Neuronal stem cell (in vitro differentiated cells): ENCODE data around the gene TSC22D3.

ENCODE experiments used
- DNase-seq: peaks from one replicate; pipeline ENCODE4 v3.0.0-alpha.2; 2013; ENCODE audit warnings: low spot score
- H2AFZ ChIP-seq: one replicate; pipeline ENCODE4 v1.6.1; 2013; ENCODE audit warnings: mild to moderate bottlenecking, low read length, inconsistent platforms
- H2AK5ac ChIP-seq: 2 replicates; pipeline ENCODE4 v1.6.1; 2013; ENCODE audit warnings: low read depth, mild to moderate bottlenecking, inconsistent platforms, low read length, moderate library complexity, mixed read lengths
- H2BK120ac ChIP-seq: 2 replicates; pipeline ENCODE4 v1.6.1; 2013; ENCODE audit warnings: low read depth, mild to moderate bottlenecking, inconsistent platforms, low read length, moderate library complexity, mixed read lengths
- H2BK12ac ChIP-seq: one replicate; pipeline ENCODE4 v1.6.1; 2013; ENCODE audit warnings: low read length, inconsistent platforms
- H2BK15ac ChIP-seq: 2 replicates; pipeline ENCODE4 v1.6.1; 2013; ENCODE audit warnings: mild to moderate bottlenecking, low read length, inconsistent platforms, mixed read lengths
- H2BK5ac ChIP-seq: one replicate; pipeline ENCODE4 v1.6.1; 2013; ENCODE audit warnings: inconsistent platforms, mild to moderate bottlenecking, low read length, moderate library complexity
- H3K14ac ChIP-seq: one replicate; pipeline ENCODE4 v1.6.1; 2013; ENCODE audit warnings: low read length, inconsistent platforms
- H3K18ac ChIP-seq: 2 replicates; pipeline ENCODE4 v1.6.1; 2013; ENCODE audit warnings: low read length, inconsistent platforms
- H3K23ac ChIP-seq: 2 replicates; pipeline ENCODE4 v1.6.1; 2013; ENCODE audit warnings: low read depth, mild to moderate bottlenecking, mixed read lengths, low read length, inconsistent platforms; ENCODE audit not compliant: poor library complexity
- H3K27ac ChIP-seq: replicated peaks from 3 replicates; pipeline ENCODE4 v1.5.1; 2013; ENCODE audit warnings: low read length, inconsistent platforms
- H3K27me3 ChIP-seq, 3 experiments: 2 replicates each; pipeline ENCODE4 v1.6.1; 2013; ENCODE audit warnings: low read length in 3 of 3, mild to moderate bottlenecking in 2 of 3, inconsistent platforms in 1 of 3, low read depth in 1 of 3, mixed read lengths in 1 of 3, moderate library complexity in 1 of 3; ENCODE audit not compliant: control insufficient read depth in 3 of 3, insufficient read depth in 3 of 3
- H3K36me3 ChIP-seq, 2 donors: replicated peaks in 1 of 2; 2 replicates each; pipeline ENCODE4 v1.6.1; 2013; ENCODE audit warnings: low read length in 2 of 2; ENCODE audit not compliant: control insufficient read depth in 2 of 2, insufficient read depth in 2 of 2
- H3K4ac ChIP-seq: 2 replicates; pipeline ENCODE4 v1.6.1; 2013; ENCODE audit warnings: inconsistent platforms, mild to moderate bottlenecking, low read length, moderate library complexity
- H3K4me1 ChIP-seq, 2 donors: 1 replicate in 1 of 2; 2 replicates in 1 of 2; pipeline ENCODE4 v1.6.1; 2013; ENCODE audit warnings: low read length in 2 of 2, low read depth in 1 of 2; ENCODE audit not compliant: control insufficient read depth in 2 of 2, insufficient read depth in 1 of 2
- H3K4me2 ChIP-seq: one replicate; pipeline ENCODE4 v1.6.1; 2013; ENCODE audit warnings: mild to moderate bottlenecking, low read length, inconsistent platforms; ENCODE audit not compliant: insufficient read depth, poor library complexity, severe bottlenecking
- H3K4me3 ChIP-seq, 2 donors: 2 replicates each; pipeline ENCODE4 v1.5.1; 2013; ENCODE audit warnings: low read length in 2 of 2, mild to moderate bottlenecking in 2 of 2, inconsistent platforms in 1 of 2, moderate library complexity in 1 of 2
- H3K79me1 ChIP-seq: one replicate; pipeline ENCODE4 v1.6.1; 2013; ENCODE audit warnings: low read depth, mild to moderate bottlenecking, inconsistent platforms, low read length, moderate library complexity
- H3K9ac ChIP-seq: one replicate; pipeline ENCODE4 v1.6.1; 2013; ENCODE audit warnings: mild to moderate bottlenecking, low read depth, low read length, inconsistent platforms; ENCODE audit not compliant: poor library complexity
- H3K9me3 ChIP-seq, 2 donors: replicated peaks in 1 of 2; 2 replicates each; pipeline versions ENCODE3 to v1.6.1; 2013; ENCODE audit warnings: low read length in 2 of 2, mild to moderate bottlenecking in 2 of 2, inconsistent platforms in 1 of 2, low read depth in 1 of 2, mixed read lengths in 1 of 2, moderate library complexity in 1 of 2; ENCODE audit not compliant: control insufficient read depth in 2 of 2, insufficient read depth in 1 of 2
- H4K8ac ChIP-seq: one replicate; pipeline ENCODE4 v1.6.1; 2013; ENCODE audit warnings: low read depth, mild to moderate bottlenecking, inconsistent platforms, low read length, moderate library complexity
- H4K91ac ChIP-seq: one replicate; pipeline ENCODE4 v1.6.1; 2013; ENCODE audit warnings: low read length, low read depth, mild to moderate bottlenecking, inconsistent platforms; ENCODE audit not compliant: poor library complexity
- WGBS, 2 donors: extraction: QIAGEN DNeasy Blood & Tissue Kit; methylation state at CpG; one replicate each; pipeline ENCODE4 v1.1.7; 2013; ENCODE audit warnings: missing lambda C conversion rate in 2 of 2, mixed read lengths in 1 of 2; ENCODE audit not compliant: insufficient read length in 2 of 2, insufficient replicate concordance in 1 of 2; ENCODE audit errors: extremely low coverage in 2 of 2; 5-methylcytosine and 5-hydroxymethylcytosine counted together

The TSC22D3 gene

GRCh38 chrX:107721966-107722707 lies 53.5 kb downstream of the TSC22D3 start:
- Histone ChIP-seq H2BK120ac (no peak overlapping the region), H2BK5ac (no peak overlapping the region), H3K4me3 (no peak overlapping the region), H3K9me3 (no peaks in the 10 kb centered on the region), H3K4me1 (peaks cover 4% of the 10 kb centered on the region in 2 donors), H2BK15ac (no peak overlapping the region), H3K9ac (no peak overlapping the region), H4K8ac (no peak overlapping the region), H2AK5ac (no peak overlapping the region), H3K36me3 (no peaks in the 10 kb centered on the region), H2AFZ (no peak overlapping the region), H3K27me3 (peaks cover 0 to 29% (median 0%) of the 10 kb centered on the region in 3 experiments), H2BK12ac (no peak overlapping the region), H3K18ac (no peak overlapping the region), H3K23ac (no peak overlapping the region), H4K91ac (no peak overlapping the region), H3K14ac (no peak overlapping the region), H3K4me2 (no peak overlapping the region), H3K27ac (no peak overlapping the region), H3K4ac (no peak overlapping the region), H3K79me1 (no peaks in the 10 kb centered on the region)
- DNase-seq = no peak
- WGBS, 2 donors = no CpG with 5 or more reads among the region's 5 CpGs

GRCh38 chrX:107721318-107721717 lies 54.3 kb downstream of the TSC22D3 start:
- Histone ChIP-seq H2BK15ac (no peak overlapping the region), H2AFZ (no peak overlapping the region), H4K91ac (no peak overlapping the region), H3K9me3 (no peaks in the 10 kb centered on the region), H2AK5ac (no peak overlapping the region), H3K4me2 (no peak overlapping the region), H3K79me1 (no peaks in the 10 kb centered on the region), H3K18ac (no peak overlapping the region), H3K27me3 (peaks cover 0 to 29% (median 0%) of the 10 kb centered on the region in 3 experiments), H2BK120ac (no peak overlapping the region), H3K4me1 (peaks cover 4% of the 10 kb centered on the region in 2 donors), H4K8ac (no peak overlapping the region), H2BK12ac (no peak overlapping the region), H3K14ac (no peak overlapping the region), H3K9ac (no peak overlapping the region), H3K4ac (no peak overlapping the region), H2BK5ac (no peak overlapping the region), H3K27ac (no peak overlapping the region), H3K36me3 (no peaks in the 10 kb centered on the region), H3K4me3 (no peak overlapping the region), H3K23ac (no peak overlapping the region)
- no CpG with 5 or more reads among the region's 9 CpGs for WGBS, 2 donors
- DNase-seq = no peak

- Histone ChIP-seq H3K36me3 (peaks cover 0 to 4% of the 10 kb centered on the region in 2 donors), H2AFZ (no peak overlapping the region), H3K4me2 (no peak overlapping the region), H2AK5ac (no peak overlapping the region), H3K18ac (no peak overlapping the region), H2BK5ac (no peak overlapping the region), H3K4me3 (no peak overlapping the region), H3K23ac (no peak overlapping the region), H3K27me3 (peaks cover 0 to 18% (median 0%) of the 10 kb centered on the region in 3 experiments), H3K14ac (no peak overlapping the region), H2BK120ac (no peak overlapping the region), H4K8ac (no peak overlapping the region), H2BK15ac (no peak overlapping the region), H3K4ac (no peak overlapping the region), H3K9me3 (no peaks in the 10 kb centered on the region), H2BK12ac (no peak overlapping the region), H3K4me1 (peaks cover 4 to 7% of the 10 kb centered on the region in 2 donors), H3K79me1 (no peaks in the 10 kb centered on the region), H3K27ac (no peak overlapping the region), H3K9ac (no peak overlapping the region), H4K91ac (no peak overlapping the region)
- WGBS, 2 donors = no CpG with 5 or more reads among the region's 3 CpGs
- DNase-seq = peak; percentile 54
These were observed 57.4 kb downstream of the TSC22D3 start for GRCh38 chrX:107718156-107718621.

GRCh38 chrX:107716816-107717700 lies 58.5 kb downstream of the TSC22D3 start:
- Histone ChIP-seq H2BK5ac (no peak overlapping the region), H3K18ac (peak overlapping the region; percentile 76), H2AK5ac (no peak overlapping the region), H2BK120ac (no peak overlapping the region), H3K36me3 (peaks cover 0 to 4% of the 10 kb centered on the region in 2 donors), H3K14ac (no peak overlapping the region), H4K91ac (no peak overlapping the region), H3K4me1 (peaks cover 4 to 7% of the 10 kb centered on the region in 2 donors), H3K27me3 (peaks cover 0 to 13% (median 0%) of the 10 kb centered on the region in 3 experiments), H3K4ac (no peak overlapping the region), H2AFZ (peak overlapping the region; percentile 90), H3K4me3 (peak overlapping the region; percentile 54 to 82), H3K9ac (peak overlapping the region; percentile 77), H2BK12ac (peak overlapping the region; percentile 58), H3K23ac (peak overlapping the region; percentile 60), H3K79me1 (no peaks in the 10 kb centered on the region), H3K9me3 (no peaks in the 10 kb centered on the region), H4K8ac (no peak overlapping the region), H2BK15ac (no peak overlapping the region), H3K27ac (no peak overlapping the region), H3K4me2 (peak overlapping the region; percentile 66)
- no CpG with 5 or more reads among the region's 29 CpGs for WGBS, 2 donors
- peak; percentile 26 for DNase-seq
